Breast epithelium (tissue), 3 donors: ENCODE results near the gene PRMT2.

ENCODE experiments used
- POLR2A ChIP-seq: fragments of 450-650 bp; IDR thresholded peaks from one replicate; pipeline ENCODE4 v1.6.1; 2016; ENCODE audit warnings: antibody characterized with exemption, mild to moderate bottlenecking, moderate library complexity
- POLR2AphosphoS5 ChIP-seq, 3 donors: sonication (generic); formaldehyde crosslinking; IDR thresholded peaks; one replicate each; pipeline ENCODE4 v1.6.1; 2017; ENCODE audit warnings: antibody characterized with exemption in 3 of 3
- TF ChIP-seq, protein P1 (sequence below), 3 donors: fragments of 450-650 bp; IDR thresholded peaks; one replicate each; pipeline ENCODE4 v1.5.1; 2016 to 2017; ENCODE audit warnings: antibody characterized with exemption in 3 of 3, mild to moderate bottlenecking in 3 of 3, moderate library complexity in 3 of 3

DNA sequence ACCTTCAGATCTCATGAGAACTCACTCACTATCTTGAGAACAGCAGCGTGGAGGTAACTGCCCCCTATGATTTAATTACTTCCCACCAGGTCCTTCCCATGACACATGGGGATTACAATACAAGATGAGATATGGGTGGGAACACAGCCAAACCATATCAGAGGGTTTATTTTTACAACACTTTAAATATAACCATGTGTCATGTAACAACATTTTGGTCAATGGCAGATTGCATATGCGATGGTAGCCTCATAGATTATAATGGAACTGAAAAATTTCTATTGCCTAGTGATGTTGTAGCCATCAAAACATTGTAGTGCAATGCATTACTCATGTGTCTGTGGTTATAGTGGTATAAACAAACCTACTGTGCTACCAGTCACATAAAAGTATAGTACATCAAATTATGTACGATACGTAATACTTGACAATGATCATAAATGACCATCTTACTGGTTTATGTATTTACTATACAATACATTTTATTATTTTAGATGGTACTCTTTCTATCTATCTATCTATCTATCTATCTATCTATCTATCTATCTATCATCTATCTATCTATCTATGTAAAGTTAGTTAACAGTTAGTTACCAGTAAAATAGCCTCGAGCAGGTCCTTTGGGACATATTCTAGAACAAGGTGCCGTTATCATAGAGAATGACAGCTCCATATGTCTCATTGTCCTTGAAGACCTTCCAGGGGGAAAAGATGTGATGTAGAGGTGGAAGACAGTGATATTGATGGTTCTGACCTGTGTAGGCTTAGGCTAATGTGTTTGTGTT lies 18.0 kb upstream of the PRMT2 start:
- TF ChIP-seq POLR2AphosphoS5 (IDR thresholded peaks at IDR 0.05), result no peak
- TF ChIP-seq, protein P1, sequence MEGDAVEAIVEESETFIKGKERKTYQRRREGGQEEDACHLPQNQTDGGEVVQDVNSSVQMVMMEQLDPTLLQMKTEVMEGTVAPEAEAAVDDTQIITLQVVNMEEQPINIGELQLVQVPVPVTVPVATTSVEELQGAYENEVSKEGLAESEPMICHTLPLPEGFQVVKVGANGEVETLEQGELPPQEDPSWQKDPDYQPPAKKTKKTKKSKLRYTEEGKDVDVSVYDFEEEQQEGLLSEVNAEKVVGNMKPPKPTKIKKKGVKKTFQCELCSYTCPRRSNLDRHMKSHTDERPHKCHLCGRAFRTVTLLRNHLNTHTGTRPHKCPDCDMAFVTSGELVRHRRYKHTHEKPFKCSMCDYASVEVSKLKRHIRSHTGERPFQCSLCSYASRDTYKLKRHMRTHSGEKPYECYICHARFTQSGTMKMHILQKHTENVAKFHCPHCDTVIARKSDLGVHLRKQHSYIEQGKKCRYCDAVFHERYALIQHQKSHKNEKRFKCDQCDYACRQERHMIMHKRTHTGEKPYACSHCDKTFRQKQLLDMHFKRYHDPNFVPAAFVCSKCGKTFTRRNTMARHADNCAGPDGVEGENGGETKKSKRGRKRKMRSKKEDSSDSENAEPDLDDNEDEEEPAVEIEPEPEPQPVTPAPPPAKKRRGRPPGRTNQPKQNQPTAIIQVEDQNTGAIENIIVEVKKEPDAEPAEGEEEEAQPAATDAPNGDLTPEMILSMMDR (IDR thresholded peaks at IDR 0.05), result no peak
- no peak for TF ChIP-seq POLR2A
